Smooth muscle cell of the coronary artery (primary cell): ENCODE measurements around the gene ZNF136. TPM values are rescaled to one million over a fixed set of nuclear protein-coding genes. Genes with fewer than 3 reads are reported as not detected.

Experiments
- total RNA-seq: library from RNA; depleted of rRNA; stranded (reverse); fragments of >200 nt; gene quantifications from 2 replicates; pipeline ENCODE4 v1.2.3, GENCODE V29; 2014; ENCODE audit warnings: low replicate concordance

The ZNF136 gene
- total RNA-seq: 4.8 and 6.7 TPM in 2 replicates

GRCh38 chr19:12162882-12163806, at the start of gene ZNF136:
Gene ZNF136, plus strand, starts transcription at chr19:12163096. Its CDS starts 108 bp downstream, at chr19:12163204.

GRCh38 chr19:12139885-12140544, 22.9 kb upstream of the ZNF136 start, which contains the start of gene ZNF20:
Gene ZNF20, minus strand, starts transcription at chr19:12140350. Its CDS starts 168 bp downstream, at chr19:12140182.

GRCh38 chr19:12156223-12157058, 6.5 kb upstream of the ZNF136 start, which contains the start of gene ZNF625:
Gene ZNF625, minus strand, starts transcription at chr19:12156734. Its CDS starts 176 bp downstream, at chr19:12156558.

Other genes starting within 250 kb of the ZNF136 start
- 4.4 and 6.5 TPM in 2 replicates for gene ZNF700, start 238.0 kb upstream of the ZNF136 start, total RNA-seq
- 1.2 and 2.3 TPM in 2 replicates for gene ZNF763, start 198.1 kb upstream of the ZNF136 start, total RNA-seq
- gene ZNF433, start 127.4 kb upstream of the ZNF136 start, total RNA-seq: 3.2 and 5.1 TPM in 2 replicates
- 0.23 TPM in 2 replicates for gene ZNF878, start 110.1 kb upstream of the ZNF136 start, total RNA-seq
- 6.3 and 6.8 TPM in 2 replicates for gene ZNF844, start 98.4 kb upstream of the ZNF136 start, total RNA-seq
- 3.2 and 4.5 TPM in 2 replicates for gene ZNF20, start 22.7 kb upstream of the ZNF136 start, total RNA-seq
- gene ZNF625, start 6.4 kb upstream of the ZNF136 start, total RNA-seq: 6.1 and 13.7 TPM in 2 replicates
- gene ZNF44, start 131.8 kb downstream of the ZNF136 start, total RNA-seq: 7.6 and 9.2 TPM in 2 replicates
- 3.5 and 3.7 TPM in 2 replicates for gene ZNF563, start 170.5 kb downstream of the ZNF136 start, total RNA-seq
- gene ZNF442, start 202.6 kb downstream of the ZNF136 start, total RNA-seq: 4.0 and 4.8 TPM in 2 replicates
- gene ZNF799, start 238.2 kb downstream of the ZNF136 start, total RNA-seq: 2.2 TPM in 2 replicates